Measurements from ENCODE around the gene SMAD2. TPM values are rescaled to one million over a fixed set of nuclear protein-coding genes. Genes with fewer than 3 reads are reported as not detected.

SMAD2 gene
- total RNA-seq, 1 experiment from 2014 or later: 121 TPM

- Mint-ChIP-seq H3K27ac (no peak overlapping the region), H3K4me1 (peaks cover 0 to 5% of the 10 kb centered on the region in 2 experiments; a peak in 3 of 4 replicates), H3K27me3 (ENCODE audit: low read depth) (no peaks in the 10 kb centered on the region; the same call in 1 of the 2 replicates), H3K9me3 (peaks cover 0 to 3% of the 10 kb centered on the region in 2 experiments; a peak in 3 of 5 replicates), H3K36me3 (ENCODE audit: insufficient read depth in 1 of 3, low read depth in 3 of 3) (no peaks in the 10 kb centered on the region; a peak in 1 of 7 replicates), H3K4me3 (no peak overlapping the region)
- Histone ChIP-seq H2BK12ac (ENCODE audit: insufficient read length, low read depth, low read length) (no peak overlapping the region), H4K20me1 (ENCODE audit: control insufficient read depth, insufficient read depth, insufficient read length) (no peaks in the 10 kb centered on the region), H2BK5ac (ENCODE audit: insufficient read length, low read length) (no peak overlapping the region), H3K9ac (ENCODE audit: extremely low read depth, insufficient read length, low read length) (no peak overlapping the region), H2BK15ac (ENCODE audit: low read depth, low read length) (no peak overlapping the region), H3T11ph (ENCODE audit: low read length) (no peak overlapping the region), H3K27ac (ENCODE audit: insufficient read length, low read depth, low read length) (no peak overlapping the region), H3K4me1 (ENCODE audit: insufficient read depth, low read length) (no peaks in the 10 kb centered on the region), H3K79me1 (ENCODE audit: insufficient read depth, low read depth, low read length, poor library complexity, severe bottlenecking) (no peaks in the 10 kb centered on the region), H2AK5ac (ENCODE audit: insufficient read length, low read length) (no peak overlapping the region), H3K23ac (ENCODE audit: insufficient read length, low read depth, low read length) (no peak overlapping the region), H3K27me3 (ENCODE audit: insufficient read depth, low read length) (no peaks in the 10 kb centered on the region), H2BK20ac (ENCODE audit: low read depth, low read length, poor library complexity, severe bottlenecking) (no peak overlapping the region), H3K9me3 (ENCODE audit: control insufficient read depth, low read depth, low read length) (no peaks in the 10 kb centered on the region), H3K14ac (ENCODE audit: insufficient read depth, low read length) (no peak overlapping the region), H2AFZ (ENCODE audit: low read length) (no peak overlapping the region), H2BK120ac (ENCODE audit: low read depth, low read length, poor library complexity, severe bottlenecking) (no peak overlapping the region), H3K56ac (ENCODE audit: insufficient read length, low read depth, low read length) (no peak overlapping the region), H4K8ac (replicated peaks; ENCODE audit: insufficient read length, low read depth, low read length) (no peak overlapping the region), H4K5ac (ENCODE audit: insufficient read length, low read depth, low read length) (no peak overlapping the region), H3K4me2 (ENCODE audit: insufficient read depth, insufficient read length, low read length) (no peak overlapping the region), H4K91ac (ENCODE audit: insufficient read length, low read depth, low read length) (no peak overlapping the region), H3K23me2 (ENCODE audit: insufficient read length, low read depth, low read length, poor library complexity, severe bottlenecking) (no peaks in the 10 kb centered on the region), H3K18ac (ENCODE audit: insufficient read length, low read depth, low read length) (no peak overlapping the region), H3K79me2 (ENCODE audit: insufficient read depth, low read length) (no peaks in the 10 kb centered on the region), H3K4ac (ENCODE audit: low read depth, low read length) (no peak overlapping the region)
- DNase-seq: no peak
- no peak for TF ChIP-seq CTCF (conservative IDR thresholded peaks at IDR 0.05)
- WGBS (ENCODE audit: extremely low coverage, insufficient read length, low lambda C conversion rate): no CpG with 5 or more reads among the region's 2 CpGs
These were observed 18.7 kb upstream of the SMAD2 start for GRCh38 chr18:47949202-47949601.

All from H9 (cell line).